Measurements from ENCODE around the gene S1PR1.
A peak's percentile ranks its signal among the peaks of the same experiment; 100 is the strongest.

The S1PR1 gene

DNA sequence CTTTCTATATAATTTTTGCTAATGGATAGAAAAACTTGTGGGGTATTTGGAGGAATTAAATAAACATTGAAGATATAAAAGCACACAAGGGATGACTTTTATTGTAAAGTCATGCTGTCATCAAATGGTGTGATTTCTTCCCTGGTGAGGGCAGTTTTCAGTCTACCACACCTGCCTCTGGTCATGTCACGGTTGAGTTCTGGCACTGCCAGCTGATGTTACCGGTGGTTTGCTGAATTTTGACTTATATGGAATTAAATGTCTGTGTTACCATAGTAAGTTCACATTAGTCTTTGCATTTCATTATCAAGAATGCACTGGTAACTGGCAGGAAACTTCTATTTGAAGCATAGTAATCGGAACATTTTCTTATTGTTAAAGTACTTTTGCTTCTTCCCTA, 13.4 kb downstream of the S1PR1 start:
- no peak for DNase-seq

DNA sequence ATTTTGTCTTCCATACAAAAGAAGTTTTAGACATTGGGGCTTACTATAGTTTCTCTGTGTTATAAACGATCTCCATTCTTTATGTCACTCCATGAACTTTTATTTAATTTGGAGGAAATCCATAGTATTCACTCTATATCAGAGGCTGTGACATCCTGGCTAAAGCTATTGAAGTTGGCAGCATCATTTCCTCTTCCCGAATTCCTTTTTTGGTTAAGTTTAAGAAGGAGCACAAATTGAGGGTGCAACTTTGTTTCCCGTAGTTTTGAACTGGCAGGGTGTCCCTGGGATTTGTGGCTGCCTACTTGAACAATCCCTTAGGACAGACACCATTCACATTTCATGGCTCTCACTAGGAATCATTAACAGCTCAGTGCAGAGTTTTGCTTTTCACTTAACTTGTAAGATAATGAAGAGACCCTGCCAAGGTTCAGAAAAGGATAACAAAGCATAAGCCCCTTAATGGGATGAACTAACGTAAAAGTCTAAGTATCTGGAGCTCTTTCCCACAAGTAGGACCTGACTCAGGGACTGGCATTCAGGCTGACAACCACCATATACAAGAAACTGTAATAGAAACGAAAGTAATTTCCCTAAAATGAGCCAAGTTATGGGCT, 13.9 kb downstream of the S1PR1 start:
- DNase-seq, result no peak

DNA sequence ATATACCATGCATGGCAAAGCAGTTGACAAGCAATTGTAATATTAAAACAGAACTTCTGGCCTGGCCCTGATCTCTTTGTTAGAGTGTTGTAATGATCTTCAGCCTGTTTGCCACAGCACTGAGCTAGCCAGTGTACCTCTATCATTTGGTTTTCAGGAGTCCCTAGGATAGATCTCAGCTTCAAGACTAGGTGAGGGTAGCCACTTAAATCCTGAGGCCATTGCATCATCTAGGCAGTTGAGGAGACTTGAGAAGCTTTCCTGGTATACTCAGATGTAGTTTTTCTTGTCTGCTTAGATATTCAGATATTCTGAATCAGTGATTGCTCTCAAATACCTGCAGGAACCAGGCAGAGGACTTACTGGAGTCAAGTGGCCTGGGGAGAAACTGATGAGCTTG, 14.7 kb downstream of the S1PR1 start:
- no peak for DNase-seq

DNA sequence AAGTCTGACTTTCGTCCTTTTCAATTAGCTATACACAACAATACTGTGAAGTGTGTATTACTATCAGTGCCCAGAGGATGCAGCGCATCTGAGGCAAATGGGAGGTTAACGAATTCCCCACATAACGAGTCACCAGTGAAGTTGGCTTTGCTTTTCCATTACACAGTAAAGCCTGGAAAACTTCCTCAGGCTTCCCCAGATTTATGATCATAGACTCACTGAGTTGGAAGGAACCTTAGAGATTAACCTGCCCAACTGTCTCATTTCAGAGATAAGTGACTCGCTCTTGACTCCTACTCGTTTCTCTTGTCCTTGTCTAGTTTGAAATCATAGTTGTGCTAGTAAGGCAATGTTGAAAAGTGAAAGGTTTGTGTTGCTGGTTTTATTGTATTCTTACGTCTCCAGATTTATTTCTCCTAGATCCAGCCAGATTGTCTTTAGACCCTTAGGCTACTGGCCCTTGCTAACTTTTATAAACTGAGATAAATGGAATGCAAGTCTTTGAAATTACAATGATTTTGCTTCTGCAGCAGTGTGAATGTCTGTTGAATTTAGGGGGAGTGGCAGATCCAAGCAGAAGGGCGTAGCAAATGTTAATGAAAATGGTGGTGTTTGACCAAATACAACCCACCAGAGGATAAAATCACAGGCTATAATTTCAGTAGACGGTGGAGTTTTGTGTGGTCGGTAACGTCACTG, 17.3 kb downstream of the S1PR1 start:
- DNase-seq, result no peak

DNA sequence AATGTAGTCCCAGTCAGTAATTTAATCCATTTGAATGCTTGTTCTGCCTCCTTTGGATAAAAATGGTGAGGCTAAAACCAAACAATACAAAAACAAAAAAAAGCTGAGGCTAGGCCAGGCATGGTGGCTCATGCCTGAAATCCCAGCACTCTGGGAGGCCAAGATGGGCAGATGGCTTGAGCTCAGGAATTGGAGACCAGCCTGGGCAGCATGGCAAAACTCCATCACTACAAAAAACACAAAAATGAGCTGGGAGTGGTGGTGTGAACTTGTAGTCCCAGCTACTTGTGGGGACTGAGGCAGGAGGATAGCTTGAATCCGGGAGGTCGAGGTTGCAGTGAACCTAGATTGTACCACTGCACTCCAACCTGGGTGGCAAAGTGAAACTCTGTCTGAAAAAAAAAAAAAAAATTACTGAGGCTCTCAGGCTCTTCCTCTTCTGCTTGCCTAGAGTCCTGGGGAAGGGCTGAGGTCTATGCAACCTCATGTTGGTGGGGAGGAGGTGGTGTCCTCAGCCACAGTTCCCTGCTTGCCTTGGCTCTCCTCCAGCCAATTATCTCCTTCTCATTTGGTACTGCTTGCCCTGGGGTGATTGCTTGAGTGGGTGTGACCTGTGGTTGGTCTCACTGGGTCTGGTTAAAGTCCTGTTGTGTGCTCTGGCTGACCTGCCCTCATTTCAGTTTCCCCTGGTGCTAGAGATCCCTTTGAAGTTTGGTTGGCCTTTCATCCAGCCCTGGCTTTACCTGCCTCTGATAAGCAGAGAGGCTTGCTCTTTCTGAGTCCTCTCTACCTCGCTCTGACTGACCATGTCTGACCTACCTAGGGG, 20.9 kb downstream of the S1PR1 start:
- peak; percentile 63 for DNase-seq

DNA sequence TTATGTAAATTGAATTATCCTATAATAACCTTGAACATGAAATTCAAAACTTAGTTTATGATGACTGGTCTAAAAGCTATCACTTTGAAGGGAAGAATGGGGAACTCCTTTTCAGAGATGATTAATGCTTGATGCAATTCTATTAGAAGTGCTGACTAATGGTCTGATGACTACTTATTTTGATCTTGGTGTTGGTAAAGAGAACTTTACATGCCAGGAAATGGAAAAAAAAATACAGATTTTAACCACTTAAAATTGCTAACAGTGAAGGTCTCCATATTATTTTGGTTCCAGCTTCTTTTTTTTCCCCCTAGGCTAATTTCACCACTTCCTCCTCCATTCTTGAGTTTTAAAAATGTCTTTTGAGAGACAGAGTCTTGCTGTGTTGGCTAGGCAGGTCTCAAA, 22.9 kb downstream of the S1PR1 start:
- DNase-seq, result peak; percentile 51

DNA sequence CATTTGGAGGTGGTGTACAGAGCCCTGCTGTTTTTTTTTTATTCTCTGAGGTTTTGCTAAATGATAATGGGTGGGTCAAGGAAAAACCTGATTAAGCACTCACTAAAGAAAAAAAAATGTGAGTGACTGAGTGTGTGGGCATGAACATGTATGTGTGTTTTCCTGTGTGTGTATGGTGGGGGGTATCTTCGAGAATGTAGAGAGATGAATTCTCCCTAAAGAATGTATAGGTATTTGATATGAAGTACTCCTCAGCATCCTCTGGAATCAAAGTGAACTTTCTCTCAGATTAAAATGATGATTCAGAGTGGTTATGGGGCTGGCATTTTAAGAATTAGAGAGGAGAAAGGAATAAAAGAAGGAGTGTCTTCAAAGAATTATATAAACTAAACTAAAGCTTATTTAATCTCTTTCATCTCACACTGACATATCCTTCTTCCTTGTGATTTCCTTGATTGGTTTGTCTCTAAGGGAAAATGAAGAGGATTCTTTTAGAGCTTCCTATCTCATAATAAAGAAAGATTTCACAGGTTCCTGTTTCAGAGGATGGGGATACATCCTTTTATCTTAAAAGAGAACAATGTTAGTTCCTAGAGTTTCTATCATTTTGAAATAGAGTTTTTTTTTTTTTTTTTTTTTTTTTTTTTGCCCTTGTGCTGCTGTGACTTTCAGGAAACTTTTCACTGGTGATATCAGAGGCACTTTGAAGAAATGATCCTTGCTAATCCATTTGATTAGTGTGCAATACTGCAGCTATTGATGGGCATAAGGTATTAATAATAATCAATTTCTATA, 23.9 kb downstream of the S1PR1 start:
- DNase-seq, result no peak

DNA sequence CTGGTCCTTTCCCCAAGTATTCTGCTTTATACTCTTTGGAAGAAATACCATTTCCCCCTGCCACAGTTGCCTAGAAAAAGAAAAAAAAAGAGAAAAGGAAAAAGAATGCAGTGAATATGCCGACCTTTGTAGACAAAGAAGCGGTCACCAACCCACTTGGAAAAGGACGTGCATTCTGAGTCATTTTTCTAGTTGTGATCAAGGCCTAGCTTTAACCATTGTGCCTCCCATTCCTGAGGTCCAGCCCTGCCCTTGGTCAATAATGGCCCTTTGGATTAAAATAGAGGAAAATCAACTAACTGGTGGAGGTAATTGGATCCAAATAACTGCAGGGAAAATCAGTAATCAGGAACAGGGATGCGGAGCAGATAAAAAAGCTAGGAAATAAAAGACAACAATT, 24.8 kb downstream of the S1PR1 start:
- DNase-seq, result no peak

DNA sequence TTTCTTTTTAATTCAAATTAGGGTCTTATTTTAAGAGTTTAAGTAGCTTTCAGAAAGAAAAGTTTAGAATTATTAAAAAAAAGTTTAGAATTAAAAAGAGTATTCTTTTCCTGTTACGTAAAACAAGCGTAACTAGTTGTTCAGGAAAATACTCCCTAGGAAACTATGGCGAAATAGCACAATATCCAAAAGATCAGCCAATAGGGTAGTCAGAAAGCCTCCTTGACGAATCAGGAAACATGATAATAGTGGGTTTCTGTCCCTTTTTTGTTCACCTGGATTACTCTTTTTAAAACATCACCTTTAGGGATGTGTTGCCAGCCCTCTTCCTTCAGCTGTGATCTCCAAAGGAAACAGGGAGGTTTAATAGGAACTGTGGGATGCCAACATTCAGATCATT, 25.2 kb downstream of the S1PR1 start:
- no peak for DNase-seq

DNA sequence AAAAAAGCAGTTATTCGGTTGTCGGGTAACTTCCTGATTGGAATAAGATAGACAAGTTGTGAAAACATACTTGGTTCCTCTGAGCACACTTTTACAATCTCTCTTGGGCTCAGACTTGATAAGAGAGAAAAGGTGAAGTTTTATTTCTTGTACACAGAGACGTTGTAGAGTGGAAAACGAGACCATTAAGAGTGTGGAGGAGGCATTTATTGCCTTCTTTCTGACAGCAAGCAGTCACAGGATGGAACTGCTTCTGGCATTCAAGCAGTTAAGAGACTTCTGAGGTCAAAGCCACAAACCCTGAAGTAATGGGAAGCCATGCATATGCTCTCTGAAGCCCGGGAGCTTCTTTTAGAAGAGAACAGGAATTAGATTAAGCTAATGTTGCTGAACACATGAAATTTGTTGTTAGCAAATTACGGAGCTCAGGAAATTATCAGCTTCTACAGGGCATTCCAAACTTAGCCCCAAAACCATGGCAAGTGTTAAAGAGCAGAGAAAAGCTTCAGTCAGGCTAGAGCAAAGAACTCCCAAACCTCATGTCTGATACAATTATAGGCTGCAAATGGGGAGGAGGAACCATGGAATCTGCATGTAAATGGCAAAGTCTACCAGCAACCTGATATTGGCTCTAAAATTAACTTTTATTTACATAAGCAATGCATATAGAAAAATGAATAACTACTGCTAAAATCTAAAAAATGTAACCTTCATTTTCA, 26.0 kb downstream of the S1PR1 start:
- peak; percentile 55 for DNase-seq

DNA sequence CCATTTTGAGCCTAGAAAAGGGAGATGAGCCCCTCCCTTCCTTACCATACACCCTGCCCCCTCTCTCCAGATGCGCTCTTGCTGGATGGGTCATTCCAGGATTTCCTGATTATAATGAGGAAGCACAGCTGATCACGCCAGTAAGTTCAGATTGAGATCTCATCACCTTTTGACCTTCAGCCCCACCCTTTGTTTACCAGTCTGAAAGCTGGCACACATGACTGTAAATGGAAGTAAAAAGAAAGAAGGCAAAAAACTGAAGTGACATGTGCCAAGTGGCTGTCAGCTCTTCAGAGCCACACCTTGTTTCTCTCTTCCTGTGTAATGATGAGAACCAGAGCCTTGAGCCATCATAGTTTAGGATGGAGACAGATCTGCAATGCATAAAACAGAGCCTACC, 27.9 kb downstream of the S1PR1 start:
- peak; percentile 56 for DNase-seq

DNA sequence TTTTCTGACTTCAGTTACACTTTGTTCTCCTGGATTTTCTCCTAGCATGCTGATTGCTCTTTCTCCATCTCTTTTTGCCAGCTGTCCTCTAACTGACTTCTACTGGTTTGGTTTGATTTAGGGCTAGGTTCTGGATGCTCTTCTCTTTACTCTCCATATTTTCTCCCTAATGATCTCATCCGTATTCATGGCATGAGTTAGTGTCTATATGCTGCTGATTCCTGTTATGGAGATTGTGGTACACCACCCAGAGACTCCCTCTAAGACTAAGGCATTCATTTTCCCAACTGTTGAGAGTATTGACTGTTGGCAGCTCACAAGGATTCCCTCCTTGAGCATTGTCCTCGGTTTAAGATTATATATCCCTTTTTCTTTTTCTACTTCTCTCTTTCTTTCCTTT, 28.9 kb downstream of the S1PR1 start:
- no peak for DNase-seq

DNA sequence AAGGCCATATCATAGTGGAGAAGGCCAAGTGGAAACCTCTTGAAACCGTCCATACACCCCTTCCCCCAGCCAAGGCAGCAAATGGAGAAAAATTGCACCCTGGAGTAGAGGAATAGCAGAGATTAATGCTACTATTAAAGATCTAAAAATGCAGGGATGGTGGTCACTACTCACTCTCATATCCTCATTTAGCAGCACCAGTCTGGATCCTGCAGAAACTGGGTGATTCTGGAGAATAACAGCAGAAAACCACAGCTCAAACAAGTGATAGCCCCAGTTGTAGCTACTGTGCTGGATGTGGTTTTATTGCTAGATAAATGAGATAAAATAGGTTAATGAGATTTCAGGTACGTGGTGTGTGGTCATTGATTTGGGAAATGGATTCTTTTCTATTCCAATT, 30.3 kb downstream of the S1PR1 start:
- no peak for DNase-seq

DNA sequence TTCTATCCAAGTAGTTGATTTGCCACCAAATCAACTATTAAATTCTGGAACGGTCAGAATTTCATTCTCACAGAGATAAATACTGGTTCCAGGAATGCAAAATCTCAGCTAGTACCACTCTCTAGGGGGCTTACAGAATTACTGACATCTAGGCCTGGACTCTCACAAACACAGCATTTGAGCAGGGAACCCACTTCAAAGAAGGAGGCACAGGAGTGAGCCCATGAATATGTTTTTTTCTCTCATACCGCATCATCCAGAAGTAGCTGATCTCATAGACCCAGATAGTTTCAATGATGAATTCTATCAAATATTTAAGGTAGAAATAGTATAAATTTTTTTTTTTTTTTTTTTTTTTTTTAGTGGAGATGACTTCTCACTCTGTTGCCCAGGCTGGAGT, 32.1 kb downstream of the S1PR1 start:
- DNase-seq, result no peak

DNA sequence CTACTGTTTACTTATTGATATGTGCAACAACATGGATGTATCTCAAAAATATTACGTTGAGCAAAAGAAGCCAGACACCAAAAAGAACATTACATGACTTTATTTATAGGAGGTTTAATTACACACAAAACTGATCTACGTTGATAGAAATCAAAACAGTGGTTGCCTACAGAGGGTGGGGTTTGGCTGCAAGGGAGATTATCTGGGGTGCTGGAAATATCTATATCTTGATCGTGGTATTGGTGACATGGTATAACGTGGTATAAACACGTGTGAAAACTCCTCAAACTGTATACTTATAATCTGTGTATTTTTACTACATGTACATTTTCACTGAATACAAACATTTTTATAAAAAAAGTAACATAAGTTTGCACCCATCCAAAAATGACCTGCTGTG, 38.9 kb downstream of the S1PR1 start:
- DNase-seq, result no peak

DNA sequence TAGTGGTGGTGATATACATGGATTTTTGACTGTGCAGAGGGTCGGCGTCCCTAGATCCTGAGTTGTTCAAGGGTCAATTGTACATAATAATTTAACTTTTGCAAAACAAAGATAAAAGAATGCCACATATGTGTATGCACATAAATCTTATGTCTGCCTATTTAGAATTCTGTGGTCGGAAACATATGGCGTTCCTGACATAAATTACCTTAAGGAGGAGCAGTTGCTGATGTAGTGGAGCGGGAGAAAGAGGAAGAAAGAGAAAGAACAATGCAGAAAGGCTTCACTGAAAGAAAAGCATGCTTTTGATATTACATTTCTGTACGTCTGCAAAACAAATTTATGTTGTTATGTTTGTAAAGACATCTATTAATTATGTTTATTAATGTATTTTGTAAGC, 40.0 kb downstream of the S1PR1 start:
- DNase-seq, result no peak

DNA sequence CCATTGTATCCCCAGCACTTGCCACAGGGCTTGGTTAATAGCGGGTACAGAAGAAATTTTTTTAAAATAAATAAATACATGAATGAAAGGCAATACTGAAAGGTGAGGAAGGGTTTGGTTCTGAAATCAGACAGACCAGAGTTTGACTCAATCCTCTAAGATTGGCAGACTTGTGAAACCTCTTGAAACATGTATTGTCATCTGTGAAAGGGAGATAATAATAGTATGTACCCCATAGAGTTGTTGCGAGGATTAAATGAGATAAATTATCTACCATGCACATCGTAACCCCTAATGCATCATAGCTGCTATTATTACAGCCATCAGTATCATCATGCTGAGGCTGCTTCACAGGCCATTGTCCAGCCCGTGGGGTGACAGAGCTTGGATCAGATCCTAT, 41.4 kb downstream of the S1PR1 start:
- DNase-seq, result no peak

DNA sequence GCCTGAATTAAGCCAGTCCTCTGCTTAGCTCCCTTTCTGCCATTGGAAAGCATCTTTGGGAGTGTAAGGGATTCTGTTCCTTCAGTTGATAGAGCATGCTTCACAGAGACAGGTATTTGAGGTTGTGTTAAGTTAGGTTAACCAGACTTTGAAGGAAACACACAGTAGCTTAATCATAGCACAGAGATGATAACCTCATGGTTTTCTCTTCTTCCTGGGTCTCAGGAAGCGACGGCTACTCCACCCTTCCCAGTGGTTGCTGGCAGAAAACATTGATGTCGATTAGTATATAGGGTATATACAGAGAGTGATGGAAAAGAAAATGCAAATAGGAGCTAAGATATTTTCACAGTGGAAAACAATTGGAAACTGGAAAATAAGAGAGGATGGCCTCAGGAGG, 42.0 kb downstream of the S1PR1 start:
- peak; percentile 48 for DNase-seq

DNA sequence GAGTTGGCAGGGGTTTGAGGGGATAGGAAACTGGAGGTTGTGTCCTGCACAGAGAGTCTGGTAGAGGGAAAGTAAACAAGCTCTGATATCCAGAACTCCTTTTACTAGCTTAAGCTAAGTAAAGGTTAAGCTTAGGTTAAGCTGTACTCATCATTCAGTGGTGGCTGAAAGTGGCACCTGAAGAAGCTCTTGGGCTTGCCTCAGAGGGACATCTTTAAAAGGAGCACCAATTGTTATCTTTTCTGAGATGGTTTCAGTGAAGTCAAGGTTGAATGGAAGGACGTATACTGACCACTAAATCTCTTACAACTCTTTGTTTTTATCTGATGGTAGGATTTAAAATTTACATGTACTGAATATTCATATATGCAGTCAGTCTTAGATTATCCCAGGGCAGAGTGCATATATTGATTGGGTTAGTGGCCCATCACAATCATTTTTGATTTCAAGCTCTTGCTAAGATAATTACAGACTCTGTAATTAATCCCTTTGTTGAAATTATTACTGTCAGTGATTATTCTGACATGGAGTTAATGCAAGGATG, 43.3 kb downstream of the S1PR1 start:
- no peak for DNase-seq

DNA sequence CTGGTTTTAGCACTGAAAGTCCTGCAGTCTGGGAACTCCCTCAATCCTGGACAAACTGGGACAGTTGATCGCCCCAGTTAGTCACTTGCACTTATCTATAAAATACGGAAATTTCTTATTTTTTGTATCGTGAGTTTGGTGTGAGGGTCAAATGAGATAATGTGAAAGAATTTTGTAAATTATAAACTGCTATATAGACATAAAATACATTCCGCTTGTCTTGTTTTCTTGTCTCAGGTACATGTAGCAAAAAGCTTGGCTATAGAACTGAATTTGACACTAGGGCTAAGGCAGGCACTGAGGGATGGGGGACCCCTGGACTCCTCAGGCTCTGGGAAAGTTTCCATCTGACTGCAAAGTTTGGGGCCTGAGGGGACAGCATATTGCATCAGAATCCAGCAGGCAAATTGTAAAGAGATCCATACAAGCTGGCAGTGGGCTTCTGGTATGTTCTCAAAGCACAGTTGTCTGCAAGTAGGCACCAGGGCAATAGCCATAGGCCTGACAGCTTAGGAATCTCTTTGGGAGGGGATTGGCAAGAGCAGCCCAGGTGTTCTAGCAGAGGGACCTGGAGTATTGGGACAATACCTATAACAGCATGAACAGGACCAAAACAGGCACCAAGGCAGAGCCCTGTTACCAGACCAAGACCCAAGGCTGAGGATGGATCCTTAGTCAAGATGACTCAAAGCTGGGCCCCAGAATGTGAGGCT, 44.3 kb downstream of the S1PR1 start:
- DNase-seq, result no peak

DNA sequence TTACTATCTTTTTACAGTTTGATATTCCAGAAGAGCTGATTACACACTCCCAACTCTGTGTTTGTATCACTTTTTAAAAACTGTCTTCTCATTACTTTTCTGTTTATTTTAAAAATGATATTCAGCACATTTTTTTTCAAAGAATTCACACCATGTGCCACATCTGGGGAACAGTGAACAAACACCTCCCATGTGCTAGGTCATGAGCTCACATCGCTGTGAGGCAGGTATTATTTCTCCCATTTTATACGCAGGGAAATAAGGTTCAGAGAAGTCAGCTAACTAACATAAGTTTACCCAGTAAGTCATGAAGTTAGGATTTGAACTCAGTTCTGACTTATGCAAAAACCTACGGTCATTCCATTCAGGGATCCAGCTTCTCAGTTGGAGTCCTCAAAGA, 44.9 kb downstream of the S1PR1 start:
- DNase-seq, result no peak

Measured in CD4-positive, alpha-beta T cell treated with Interleukin-17A for 1 hour (primary cell).